Peyer's patch (tissue), 4 donors: Measurements from ENCODE around the gene ANO6. TPM values are rescaled to one million over a fixed set of nuclear protein-coding genes. Genes with fewer than 3 reads are reported as not detected.

Source experiments
- DNase-seq, 3 donors: peaks; one replicate each; pipeline ENCODE4 v3.0.0-alpha.2; 2017 to 2019
- H3K27ac ChIP-seq, 4 donors: fragments of 200-600 bp; sonication (generic); one replicate each; pipeline ENCODE4 v1.5.1; 2016 to 2019
- H3K27me3 ChIP-seq, 2 donors: fragments of 200-600 bp; sonication (generic); one replicate each; pipeline ENCODE4 v1.5.1; 2019
- H3K36me3 ChIP-seq, 3 donors: fragments of 200-600 bp; sonication (generic); one replicate each; pipeline ENCODE4 v1.5.1; 2016 to 2019
- H3K4me1 ChIP-seq, 4 donors: fragments of 200-600 bp; sonication (generic); one replicate each; pipeline ENCODE4 v1.5.1; 2016 to 2019
- H3K4me3 ChIP-seq, 4 donors: fragments of 200-600 bp; sonication (generic); 1 replicate in 3 of 4; 2 replicates in 1 of 4; pipeline ENCODE4 v1.5.1; 2016 to 2019; ENCODE audit warnings: mild to moderate bottlenecking in 1 of 4
- H3K9me3 ChIP-seq, 4 donors: fragments of 200-600 bp; sonication (generic); one replicate each; pipeline ENCODE4 v1.5.1; 2016 to 2019; ENCODE audit warnings: mild to moderate bottlenecking in 1 of 4
- CTCF ChIP-seq, 6 experiments: fragments of 450-650 bp in 4 of 6; fragments of 200-600 bp in 2 of 6; sonication (generic) in 1 of 6; IDR thresholded peaks; one replicate each; pipeline ENCODE4 v1.5.1; 2017 to 2019; ENCODE audit warnings: antibody characterized with exemption in 6 of 6, mild to moderate bottlenecking in 3 of 6, moderate library complexity in 1 of 6
- POLR2A ChIP-seq, 2 donors: fragments of 450-650 bp; IDR thresholded peaks; one replicate each; pipeline ENCODE4 v1.5.1; 2017; ENCODE audit warnings: antibody characterized with exemption in 2 of 2, mild to moderate bottlenecking in 2 of 2, moderate library complexity in 2 of 2
- total RNA-seq, 4 donors: library from RNA; depleted of rRNA; stranded (reverse); fragments of >200 nt; gene quantifications; one replicate each; pipeline ENCODE4 v1.1.0, GENCODE V29; 2016

ANO6 gene
- total RNA-seq, 4 donors from 2014 or later = 28.9 to 93.3 (median 57.5) TPM

GRCh38 chr12:45337835-45338234 is 121.9 kb downstream of the ANO6 start:
- H3K4me1 ChIP-seq = no peaks in the 10 kb centered on the region
- H3K36me3 ChIP-seq = no peaks in the 10 kb centered on the region
- no peak overlapping the region for H3K4me3 ChIP-seq
- H3K27me3 ChIP-seq = no peaks in the 10 kb centered on the region
- no peak overlapping the region for H3K27ac ChIP-seq
- no peaks in the 10 kb centered on the region for H3K9me3 ChIP-seq
- no peak for TF ChIP-seq POLR2A (IDR thresholded peaks at IDR 0.05)
- TF ChIP-seq CTCF (IDR thresholded peaks at IDR 0.05) = no peak
- no peak for DNase-seq

GRCh38 chr12:45338272-45338671 is 122.4 kb downstream of the ANO6 start:
- no peaks in the 10 kb centered on the region for H3K36me3 ChIP-seq
- H3K4me3 ChIP-seq = no peak overlapping the region
- TF ChIP-seq POLR2A (IDR thresholded peaks at IDR 0.05) (no peak), CTCF (IDR thresholded peaks at IDR 0.05) (no peak)
- H3K27ac ChIP-seq = no peak overlapping the region
- DNase-seq = no peak
- no peaks in the 10 kb centered on the region for H3K9me3 ChIP-seq
- H3K4me1 ChIP-seq = no peaks in the 10 kb centered on the region
- no peaks in the 10 kb centered on the region for H3K27me3 ChIP-seq

GRCh38 chr12:45339035-45339434 is 123.1 kb downstream of the ANO6 start:
- H3K27ac ChIP-seq = no peak overlapping the region
- H3K9me3 ChIP-seq = no peaks in the 10 kb centered on the region
- DNase-seq = no peak
- TF ChIP-seq POLR2A (IDR thresholded peaks at IDR 0.05) = no peak
- no peak for TF ChIP-seq CTCF (IDR thresholded peaks at IDR 0.05)
- no peaks in the 10 kb centered on the region for H3K36me3 ChIP-seq
- no peaks in the 10 kb centered on the region for H3K4me1 ChIP-seq
- H3K27me3 ChIP-seq = no peaks in the 10 kb centered on the region
- H3K4me3 ChIP-seq = no peak overlapping the region

DNA sequence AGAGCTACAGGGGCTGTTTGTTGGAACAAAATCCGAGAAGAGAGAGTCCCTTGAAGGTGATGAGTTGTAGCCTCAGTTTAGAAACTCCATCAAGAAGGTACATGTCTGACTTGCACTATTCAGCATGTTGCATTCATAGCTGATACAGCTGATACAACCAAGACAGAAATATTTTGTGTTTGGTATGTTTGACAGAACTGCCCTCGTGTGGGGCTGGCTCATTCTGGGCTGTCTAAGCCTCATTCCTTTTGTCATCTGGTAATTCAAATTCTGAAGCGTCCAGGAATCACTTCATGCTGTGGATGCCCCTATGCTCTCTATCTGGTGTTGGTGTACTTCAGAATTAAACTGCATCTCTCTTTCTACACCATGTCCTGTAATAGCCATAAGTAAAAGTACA is 126.3 kb downstream of the ANO6 start:
- Histone ChIP-seq H3K27ac (no peak overlapping the region), H3K27me3 (no peaks in the 10 kb centered on the region), H3K4me3 (no peak overlapping the region), H3K4me1 (no peaks in the 10 kb centered on the region), H3K9me3 (no peaks in the 10 kb centered on the region), H3K36me3 (no peaks in the 10 kb centered on the region)
- TF ChIP-seq POLR2A (IDR thresholded peaks at IDR 0.05) = no peak
- TF ChIP-seq CTCF (IDR thresholded peaks at IDR 0.05) = no peak
- DNase-seq = no peak

DNA sequence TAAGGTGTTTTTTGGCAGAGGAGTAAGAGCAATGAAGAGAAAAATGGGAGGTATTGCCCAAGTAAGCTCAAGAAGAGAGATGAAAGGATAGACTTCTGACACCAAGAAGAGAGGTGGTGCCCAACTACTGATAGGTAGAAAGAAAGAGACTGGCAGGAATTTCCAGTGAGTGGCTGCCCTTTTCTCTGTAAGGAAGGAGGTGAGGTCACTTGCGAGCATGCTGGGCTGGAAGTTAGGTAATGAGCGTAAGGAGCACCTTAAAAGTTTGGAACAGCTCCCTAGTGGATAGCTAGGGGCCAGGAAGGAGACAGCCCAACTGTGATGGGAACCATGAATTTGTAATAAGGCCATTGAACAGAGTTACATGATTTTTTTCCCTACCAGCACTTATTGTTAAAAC is 127.0 kb downstream of the ANO6 start:
- H3K4me1 ChIP-seq = no peaks in the 10 kb centered on the region
- no peak overlapping the region for H3K4me3 ChIP-seq
- no peaks in the 10 kb centered on the region for H3K9me3 ChIP-seq
- H3K27ac ChIP-seq = no peak overlapping the region
- TF ChIP-seq CTCF (IDR thresholded peaks at IDR 0.05) (no peak), POLR2A (IDR thresholded peaks at IDR 0.05) (no peak)
- H3K36me3 ChIP-seq = no peaks in the 10 kb centered on the region
- H3K27me3 ChIP-seq = no peaks in the 10 kb centered on the region
- no peak for DNase-seq
